ENCODE data around the gene LRIG2.

Gene LRIG2

DNA sequence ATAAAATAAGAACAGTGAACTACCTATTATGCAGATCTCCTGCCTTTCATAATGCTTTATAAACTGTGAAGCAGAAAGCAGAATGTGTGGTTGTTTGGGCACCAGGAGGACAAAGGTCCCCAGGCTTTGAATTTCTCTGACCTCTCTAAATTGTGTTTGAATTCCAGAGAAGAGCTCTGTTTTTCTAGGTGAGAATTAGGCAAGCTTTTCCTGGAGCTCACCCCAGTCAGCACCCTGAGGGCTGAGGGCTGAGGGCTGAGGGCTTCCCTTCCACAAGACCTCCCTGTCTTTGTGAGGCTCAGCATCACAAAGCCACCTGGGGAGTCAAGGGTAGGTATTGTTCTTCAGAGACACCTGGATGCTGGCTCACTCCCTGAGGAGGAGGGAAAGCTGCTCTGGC, 45.5 kb upstream of the LRIG2 start:
- Histone ChIP-seq H3K9me3 (ENCODE audit: insufficient read depth, low read length, severe bottlenecking) (no peaks in the 10 kb centered on the region), H3K4me2 (ENCODE audit: insufficient read depth, low read length) (no peak overlapping the region), H4K20me1 (ENCODE audit: insufficient read depth, low read length) (no peaks in the 10 kb centered on the region), H3K4me1 (ENCODE audit: insufficient read depth, low read length) (no peaks in the 10 kb centered on the region), H3K27me3 (ENCODE audit: insufficient read depth, low read length, poor library complexity) (no peaks in the 10 kb centered on the region), H3K4me3 (ENCODE audit: low read depth in 1 of 2, low read length in 2 of 2) (no peak overlapping the region), H3K79me2 (ENCODE audit: insufficient read depth, low read length) (no peaks in the 10 kb centered on the region), H3K9ac (ENCODE audit: low read depth, low read length) (no peak overlapping the region), H3K27ac (ENCODE audit: low read length) (no peak overlapping the region), H3K36me3 (ENCODE audit: insufficient read depth, low read length) (no peaks in the 10 kb centered on the region), H2AFZ (ENCODE audit: low read depth, low read length) (no peak overlapping the region)
- no peak for DNase-seq
- ATAC-seq (ENCODE audit: insufficient read depth, low read depth) = no peak
- TF ChIP-seq, protein P1, sequence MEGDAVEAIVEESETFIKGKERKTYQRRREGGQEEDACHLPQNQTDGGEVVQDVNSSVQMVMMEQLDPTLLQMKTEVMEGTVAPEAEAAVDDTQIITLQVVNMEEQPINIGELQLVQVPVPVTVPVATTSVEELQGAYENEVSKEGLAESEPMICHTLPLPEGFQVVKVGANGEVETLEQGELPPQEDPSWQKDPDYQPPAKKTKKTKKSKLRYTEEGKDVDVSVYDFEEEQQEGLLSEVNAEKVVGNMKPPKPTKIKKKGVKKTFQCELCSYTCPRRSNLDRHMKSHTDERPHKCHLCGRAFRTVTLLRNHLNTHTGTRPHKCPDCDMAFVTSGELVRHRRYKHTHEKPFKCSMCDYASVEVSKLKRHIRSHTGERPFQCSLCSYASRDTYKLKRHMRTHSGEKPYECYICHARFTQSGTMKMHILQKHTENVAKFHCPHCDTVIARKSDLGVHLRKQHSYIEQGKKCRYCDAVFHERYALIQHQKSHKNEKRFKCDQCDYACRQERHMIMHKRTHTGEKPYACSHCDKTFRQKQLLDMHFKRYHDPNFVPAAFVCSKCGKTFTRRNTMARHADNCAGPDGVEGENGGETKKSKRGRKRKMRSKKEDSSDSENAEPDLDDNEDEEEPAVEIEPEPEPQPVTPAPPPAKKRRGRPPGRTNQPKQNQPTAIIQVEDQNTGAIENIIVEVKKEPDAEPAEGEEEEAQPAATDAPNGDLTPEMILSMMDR (IDR thresholded peaks at IDR 0.05; ENCODE audit: borderline replicate concordance, extremely low read depth, low read length, poor library complexity, severe bottlenecking) = no peak
- no peak for TF ChIP-seq EZH2 (IDR thresholded peaks at IDR 0.05; ENCODE audit: borderline replicate concordance, low read depth, low read length, severe bottlenecking)

DNA sequence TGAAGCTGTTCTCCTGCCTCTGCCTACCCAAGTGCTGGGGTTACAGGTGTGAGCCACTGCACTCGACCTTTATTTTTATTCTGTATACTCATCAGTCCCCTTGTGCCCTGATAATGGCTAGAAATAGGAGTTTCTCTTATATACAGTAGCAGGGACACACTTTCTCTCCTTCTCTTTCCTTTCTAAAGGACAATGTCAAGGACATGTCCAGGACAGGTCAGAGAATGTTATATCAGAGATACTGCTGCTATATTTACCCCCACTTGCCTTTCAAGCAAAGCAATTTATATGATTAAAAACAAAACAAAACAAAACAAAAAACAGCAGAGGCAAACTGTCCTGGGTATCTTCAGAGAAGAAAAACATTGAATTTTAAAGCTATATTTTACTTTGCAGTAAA, 43.2 kb upstream of the LRIG2 start:
- Histone ChIP-seq H3K4me3 (ENCODE audit: low read depth in 1 of 2, low read length in 2 of 2) (no peak overlapping the region), H3K79me2 (ENCODE audit: insufficient read depth, low read length) (no peaks in the 10 kb centered on the region), H3K4me1 (ENCODE audit: insufficient read depth, low read length) (no peaks in the 10 kb centered on the region), H4K20me1 (ENCODE audit: insufficient read depth, low read length) (no peaks in the 10 kb centered on the region), H3K4me2 (ENCODE audit: insufficient read depth, low read length) (no peak overlapping the region), H3K27me3 (ENCODE audit: insufficient read depth, low read length, poor library complexity) (no peaks in the 10 kb centered on the region), H3K9ac (ENCODE audit: low read depth, low read length) (no peak overlapping the region), H3K27ac (ENCODE audit: low read length) (no peak overlapping the region), H3K9me3 (ENCODE audit: insufficient read depth, low read length, severe bottlenecking) (no peaks in the 10 kb centered on the region), H2AFZ (ENCODE audit: low read depth, low read length) (no peak overlapping the region), H3K36me3 (ENCODE audit: insufficient read depth, low read length) (no peaks in the 10 kb centered on the region)
- no peak for DNase-seq
- ATAC-seq (ENCODE audit: insufficient read depth, low read depth) = 0 out of 3 replicates have a peak, but pooled peaks have one; percentile 6
- TF ChIP-seq, protein P1 (IDR thresholded peaks at IDR 0.05; ENCODE audit: borderline replicate concordance, extremely low read depth, low read length, poor library complexity, severe bottlenecking) = no peak
- TF ChIP-seq EZH2 (IDR thresholded peaks at IDR 0.05; ENCODE audit: borderline replicate concordance, low read depth, low read length, severe bottlenecking) = no peak

DNA sequence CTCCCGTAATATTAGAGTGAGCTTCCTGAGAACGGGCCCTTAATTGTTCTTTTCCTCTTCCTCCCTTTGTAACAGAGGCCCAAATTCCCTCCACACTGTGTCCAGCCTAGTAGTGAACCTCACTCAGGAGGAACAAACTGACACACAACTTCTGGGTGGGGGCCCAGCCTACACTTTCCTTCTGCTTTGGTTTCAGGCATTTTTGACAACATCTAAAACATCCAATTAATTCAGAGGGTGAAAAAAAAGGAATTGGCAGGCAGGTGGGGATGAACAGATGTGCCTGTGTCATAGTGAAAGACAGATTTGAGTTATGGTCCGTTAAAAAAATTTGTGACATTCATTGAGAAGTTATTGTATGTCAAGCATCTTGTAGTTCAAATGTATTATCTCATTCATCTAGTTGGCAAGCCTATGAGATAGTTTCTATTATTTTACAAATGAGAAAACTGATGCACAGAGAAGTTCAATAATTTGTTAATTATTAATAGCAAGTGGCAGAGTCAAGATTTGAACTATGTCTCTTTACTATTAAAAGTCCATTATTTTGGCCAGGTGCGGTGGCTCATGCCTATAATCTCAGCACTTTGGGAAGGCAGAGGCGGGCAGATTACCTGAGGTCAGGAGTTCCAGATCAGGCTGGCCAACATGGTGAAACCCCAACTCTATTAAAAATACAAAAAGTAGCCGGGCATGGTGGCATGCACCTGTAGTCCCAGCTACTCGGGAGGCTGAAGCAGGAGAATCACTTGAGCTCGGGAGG, 41.6 kb upstream of the LRIG2 start:
- TF ChIP-seq, protein P1 (IDR thresholded peaks at IDR 0.05; ENCODE audit: borderline replicate concordance, extremely low read depth, low read length, poor library complexity, severe bottlenecking) = no peak
- no peak for TF ChIP-seq EZH2 (IDR thresholded peaks at IDR 0.05; ENCODE audit: borderline replicate concordance, low read depth, low read length, severe bottlenecking)
- no peaks in the 10 kb centered on the region for H3K27me3 ChIP-seq (ENCODE audit: insufficient read depth, low read length, poor library complexity)
- no peaks in the 10 kb centered on the region for H4K20me1 ChIP-seq (ENCODE audit: insufficient read depth, low read length)
- H3K4me2 ChIP-seq (ENCODE audit: insufficient read depth, low read length) = no peak overlapping the region
- no peak for ATAC-seq (ENCODE audit: insufficient read depth, low read depth)
- H3K4me3 ChIP-seq (ENCODE audit: low read depth in 1 of 2, low read length in 2 of 2) = no peak overlapping the region
- no peaks in the 10 kb centered on the region for H3K36me3 ChIP-seq (ENCODE audit: insufficient read depth, low read length)
- H2AFZ ChIP-seq (ENCODE audit: low read depth, low read length) = no peak overlapping the region
- no peak for DNase-seq
- no peak overlapping the region for H3K9ac ChIP-seq (ENCODE audit: low read depth, low read length)
- H3K79me2 ChIP-seq (ENCODE audit: insufficient read depth, low read length) = no peaks in the 10 kb centered on the region
- H3K27ac ChIP-seq (ENCODE audit: low read length) = no peak overlapping the region
- no peaks in the 10 kb centered on the region for H3K4me1 ChIP-seq (ENCODE audit: insufficient read depth, low read length)
- H3K9me3 ChIP-seq (ENCODE audit: insufficient read depth, low read length, severe bottlenecking) = no peaks in the 10 kb centered on the region

All from DND-41 (cell line).